IMR-90 (cell line): ENCODE results near the gene ATP5PO. TPM values are rescaled to one million over a fixed set of nuclear protein-coding genes. Genes with fewer than 3 reads are reported as not detected.

Experiments used
- ATAC-seq: fragments of 200-7000 bp; cut with Tn5 transposase; 2 replicates; pipeline ENCODE4 v1.9.1; 2020; ENCODE audit warnings: low read depth, mild to moderate bottlenecking, moderate library complexity
- BruUV-seq: library from RNA; stranded (reverse); fragments of 400-500 nt; replicated peaks from 2 replicates; lab custom pipeline; 2021; lab: Mats Ljungman, UMichigan
- CTCF ChIA-PET: fragments of 300-600 bp; formaldehyde crosslinking; extraction: SDS; loops from one replicate; lab custom pipeline; 2021; ENCODE audit warnings: antibody characterized with exemption; lab: Yijun Ruan, JAX
- POLR2A ChIA-PET: fragments of 300-600 bp; sonication (Branson Sonifier 250); formaldehyde crosslinking; loops from one replicate; lab custom pipeline; 2022; ENCODE audit warnings: antibody characterized with exemption; ENCODE audit not compliant: unreplicated experiment; lab: Charles Lee
- DNase-seq: peaks from one replicate; pipeline ENCODE4 v3.0.0; 2013
- H2AFZ ChIP-seq: replicated peaks from 2 replicates; pipeline ENCODE3; 2013; ENCODE audit warnings: low read length, mild to moderate bottlenecking; ENCODE audit not compliant: poor library complexity
- H2AK5ac ChIP-seq: 2 replicates; pipeline ENCODE4 v1.6.1; 2013; ENCODE audit warnings: low read depth, low read length, inconsistent platforms
- H2AK9ac ChIP-seq: replicated peaks from 2 replicates; pipeline ENCODE3; 2013; ENCODE audit warnings: mild to moderate bottlenecking, low read depth, low read length, moderate library complexity; ENCODE audit not compliant: poor library complexity
- H2BK120ac ChIP-seq: 2 replicates; pipeline ENCODE4 v1.6.1; 2013; ENCODE audit warnings: low read depth, low read length, inconsistent platforms
- H2BK15ac ChIP-seq: 3 replicates; pipeline ENCODE4 v1.6.1; 2013; ENCODE audit warnings: low read depth, low read length, inconsistent platforms
- H2BK20ac ChIP-seq: 2 replicates; pipeline ENCODE4 v1.6.1; 2013; ENCODE audit warnings: low read depth, mild to moderate bottlenecking, inconsistent platforms, low read length, moderate library complexity
- H2BK5ac ChIP-seq: 2 replicates; pipeline ENCODE4 v1.6.1; 2013; ENCODE audit warnings: mild to moderate bottlenecking, low read depth, low read length, inconsistent platforms; ENCODE audit not compliant: poor library complexity, severe bottlenecking
- H3K14ac ChIP-seq: replicated peaks from 2 replicates; pipeline ENCODE4 v1.6.1; 2013; ENCODE audit warnings: low read depth, low read length, inconsistent platforms
- H3K18ac ChIP-seq: 2 replicates; pipeline ENCODE4 v1.6.1; 2013; ENCODE audit warnings: low read depth, low read length, control low read depth
- H3K23ac ChIP-seq: 2 replicates; pipeline ENCODE4 v1.6.1; 2013; ENCODE audit warnings: low read depth, low read length, inconsistent platforms
- H3K27ac ChIP-seq: 2 replicates; pipeline ENCODE4 v1.5.1; 2013; ENCODE audit warnings: mild to moderate bottlenecking, control low read depth, low read length; ENCODE audit not compliant: insufficient read depth
- H3K27me3 ChIP-seq: 2 replicates; pipeline ENCODE4 v1.6.1; 2013; ENCODE audit warnings: low read length; ENCODE audit not compliant: control insufficient read depth, insufficient read depth
- H3K36me3 ChIP-seq: 2 replicates; pipeline ENCODE4 v1.6.1; 2013; ENCODE audit warnings: low read length, mixed read lengths; ENCODE audit not compliant: control insufficient read depth, insufficient read depth
- H3K4ac ChIP-seq: 2 replicates; pipeline ENCODE4 v1.6.1; 2013; ENCODE audit warnings: low read depth, low read length, inconsistent platforms
- H3K4me1 ChIP-seq: 2 replicates; pipeline ENCODE4 v1.6.1; 2013; ENCODE audit warnings: low read length, mixed read lengths; ENCODE audit not compliant: control insufficient read depth, insufficient read depth
- H3K4me2 ChIP-seq: 2 replicates; pipeline ENCODE4 v1.6.1; 2013; ENCODE audit warnings: low read depth, mild to moderate bottlenecking, control low read depth, low read length, moderate library complexity
- H3K4me3 ChIP-seq: 2 replicates; pipeline ENCODE4 v1.5.1; 2013; ENCODE audit warnings: low read depth, mild to moderate bottlenecking, control low read depth, low read length, moderate library complexity; ENCODE audit not compliant: insufficient read depth
- H3K56ac ChIP-seq: 2 replicates; pipeline ENCODE4 v1.6.1; 2013; ENCODE audit warnings: low read length, inconsistent platforms; ENCODE audit not compliant: insufficient read depth; ENCODE audit errors: extremely low read depth
- H3K79me1 ChIP-seq, 2 experiments: 2 replicates each; pipeline ENCODE4 v1.6.1; 2013; ENCODE audit warnings: low read length in 2 of 2, inconsistent platforms in 1 of 2, low read depth in 1 of 2
- H3K9ac ChIP-seq: 2 replicates; pipeline ENCODE4 v1.6.1; 2013; ENCODE audit warnings: low read depth, low read length, control low read depth
- H3K9me1 ChIP-seq: 2 replicates; pipeline ENCODE4 v1.6.1; 2013; ENCODE audit warnings: low read length, inconsistent platforms; ENCODE audit not compliant: insufficient read depth
- H3K9me3 ChIP-seq: 2 replicates; pipeline ENCODE4 v1.6.1; 2013; ENCODE audit warnings: low read length; ENCODE audit not compliant: control insufficient read depth, insufficient read depth
- H4K20me1 ChIP-seq: 2 replicates; pipeline ENCODE4 v1.6.1; 2013; ENCODE audit warnings: low read length, inconsistent platforms; ENCODE audit not compliant: insufficient read depth
- H4K5ac ChIP-seq: 2 replicates; pipeline ENCODE4 v1.6.1; 2013; ENCODE audit warnings: mild to moderate bottlenecking, low read depth, low read length, control low read depth
- H4K8ac ChIP-seq, 2 experiments: 2 replicates each; pipeline ENCODE4 v1.6.1; 2013; ENCODE audit warnings: low read depth in 2 of 2, low read length in 2 of 2, control low read depth in 1 of 2, inconsistent platforms in 1 of 2
- H4K91ac ChIP-seq: 2 replicates; pipeline ENCODE4 v1.6.1; 2013; ENCODE audit warnings: low read depth, low read length, inconsistent platforms; ENCODE audit not compliant: insufficient read depth
- BHLHE40 ChIP-seq: fragments of 150-350 bp; IDR thresholded peaks from 2 replicates; pipeline ENCODE4 v1.6.1; 2016; ENCODE audit warnings: mild to moderate bottlenecking, low read depth, low read length
- CEBPB ChIP-seq: IDR thresholded peaks from 2 replicates; pipeline ENCODE4 v1.6.1; 2012; ENCODE audit warnings: low read depth, low read length, improper control_type of control experiment
- FOS ChIP-seq: fragments of 150-350 bp; IDR thresholded peaks from 2 replicates; pipeline ENCODE4 v1.6.1; 2016; ENCODE audit warnings: low read depth, low read length
- MAFK ChIP-seq: IDR thresholded peaks from 2 replicates; pipeline ENCODE4 v1.6.1; 2012; ENCODE audit warnings: low read depth, low read length, improper control_type of control experiment
- MAZ ChIP-seq: IDR thresholded peaks from 2 replicates; pipeline ENCODE4 v1.6.1; 2012; ENCODE audit warnings: low read depth, mild to moderate bottlenecking, low read length, improper control_type of control experiment, moderate library complexity, borderline replicate concordance
- RAD21 ChIP-seq: IDR thresholded peaks from 2 replicates; pipeline ENCODE4 v1.6.1; 2012; ENCODE audit warnings: low read length, improper control_type of control experiment
- RFX5 ChIP-seq: IDR thresholded peaks from 2 replicates; pipeline ENCODE4 v1.8.0; 2012; ENCODE audit warnings: low read depth, mild to moderate bottlenecking, low read length, moderate library complexity
- WGBS, 2 experiments: methylation state at CpG; one replicate each; pipeline versions ENCODE4 v1.1.5 to v1.1.7; 2013; ENCODE audit warnings: missing lambda C conversion rate in 2 of 2; ENCODE audit not compliant: insufficient read length in 1 of 2; ENCODE audit errors: extremely low coverage in 2 of 2; 5-methylcytosine and 5-hydroxymethylcytosine counted together
- dilution Hi-C: fragments of 300-500 bp; cut with HindIII; formaldehyde crosslinking; loops from one replicate; pipeline ENCODE4 v1.14.3; 2018; ENCODE audit warnings: low sequenced_read_pairs; ENCODE audit not compliant: unreplicated experiment
- in situ Hi-C: fragments of 300-500 bp; cut with MboI; formaldehyde crosslinking; loops from 3 replicates; pipeline ENCODE4 v1.14.3; 2019; ENCODE audit warnings: low sequenced_read_pairs, inconsistent platforms, mixed read lengths
- intact Hi-C: fragments of 100-400 bp; cut with micrococcal nuclease; formaldehyde crosslinking; loops from 2 replicates; pipeline ENCODE4 v1.10.0; 2022
- polyA plus RNA-seq, 3 experiments: library from polyadenylated mRNA; depleted of rRNA; stranded (reverse); fragments of >200 nt; gene quantifications; 2 replicates each; pipeline ENCODE4 v1.2.3, GENCODE V29; 2012; ENCODE audit warnings: low replicate concordance in 1 of 3
- total RNA-seq: library from RNA; depleted of rRNA; stranded (reverse); fragments of >200 nt; gene quantifications from 2 replicates; pipeline ENCODE4 v1.2.3, GENCODE V29; 2012

ATP5PO gene
- total and polyA plus RNA-seq, 2 of the 4 experiments (the other 2 are of a cell fraction): 237 to 250 TPM

GRCh38 chr21:33940164-33940880 lies 24.7 kb upstream of the ATP5PO start:
- H3K14ac ChIP-seq: peak overlapping the region; percentile 77; the same call in 1 of the 2 replicates
- peak overlapping the region; percentile 48; the same call in 1 of the 2 replicates for H3K56ac ChIP-seq
- H4K8ac ChIP-seq: peak overlapping the region; percentile 2 to 82; a peak in 3 of 4 replicates
- TF ChIP-seq CEBPB (peak; percentile 58; the same call in 1 of the 2 replicates), RFX5 (no peak), RAD21 (no peak), MAZ (no peak), BHLHE40 (no peak), FOS (no peak), MAFK (peak; percentile 98)
- H3K18ac ChIP-seq: peak overlapping the region; percentile 45
- H4K20me1 ChIP-seq: no peaks in the 10 kb centered on the region
- H3K9me3 ChIP-seq: no peaks in the 10 kb centered on the region
- 0 out of 2 replicates have a peak overlapping the region, but pooled peaks have one; percentile 20 for H3K9ac ChIP-seq
- ChIA-PET CTCF (interaction anchor here (0.6 kb wide), 1 partner anchor 263 kb away, joined by 3 read pairs; no protein-coding TSS in a partner anchor), POLR2A (no interaction called here)
- H3K4me2 ChIP-seq: no peak overlapping the region
- H4K5ac ChIP-seq: peak overlapping the region; percentile 57
- WGBS, 2 experiments: 84% methylated on average over 5 of the region's 15 CpGs; no CpG with 5 or more reads in 1 of the 2 experiments
- H3K27ac ChIP-seq: peak overlapping the region; percentile 69
- intact Hi-C loops: no loop called here
- ATAC-seq (peak; percentile 70), DNase-seq (peak; percentile 79)
- H3K4me3 ChIP-seq: no peak overlapping the region
- peaks cover 6% of the 10 kb centered on the region; the same call in 1 of the 2 replicates for H3K9me1 ChIP-seq
- no peaks in the 10 kb centered on the region for H3K27me3 ChIP-seq
- H2AK5ac ChIP-seq: 0 out of 2 replicates have a peak overlapping the region, but pooled peaks have one; percentile 63
- peak overlapping the region; percentile 44; the same call in 1 of the 2 replicates for H4K91ac ChIP-seq
- in situ Hi-C loops: no loop called here
- H3K23ac ChIP-seq: peak overlapping the region; percentile 45; the same call in 1 of the 2 replicates
- H2AFZ ChIP-seq: peak overlapping the region; percentile 82
- dilution Hi-C loops: no loop called here
- peak overlapping the region; percentile 46; the same call in 1 of the 3 replicates for H2BK15ac ChIP-seq
- no peak overlapping the region for H2AK9ac ChIP-seq
- peaks cover 5% of the 10 kb centered on the region; the same call in 1 of the 2 replicates for H3K4me1 ChIP-seq
- no peaks in the 10 kb centered on the region for H3K79me1 ChIP-seq
- peak overlapping the region; percentile 88; the same call in 1 of the 2 replicates for H2BK20ac ChIP-seq
- H2BK120ac ChIP-seq: peak overlapping the region; percentile 75
- H3K36me3 ChIP-seq: no peaks in the 10 kb centered on the region
- no TSS peak for BruUV-seq
- peak overlapping the region; percentile 81 for H3K4ac ChIP-seq
- H2BK5ac ChIP-seq: peak overlapping the region; percentile 58
